HL-60 (cell line): ENCODE data around the gene TNIP1.

ENCODE experiments used
- DNase-seq, 2 experiments: peaks; one replicate each; pipeline ENCODE4 v3.0.0-alpha.2; 2010 to 2020; ENCODE audit warnings: low read depth in 1 of 2, low spot score in 1 of 2
- H3K27ac ChIP-seq: fragments of 250-450 bp; sonication (Bioruptor Pico); replicated peaks from 2 replicates; pipeline ENCODE4 v1.5.1; 2020; ENCODE audit warnings: mild to moderate bottlenecking, moderate library complexity
- H3K27me3 ChIP-seq: fragments of 250-450 bp; sonication (Bioruptor Pico); 2 replicates; pipeline ENCODE4 v1.5.1; 2021; ENCODE audit warnings: mild to moderate bottlenecking, moderate library complexity; ENCODE audit not compliant: insufficient read depth, poor library complexity, severe bottlenecking
- H3K4me3 ChIP-seq: replicated peaks from 2 replicates; pipeline ENCODE4 v1.5.1; 2011; ENCODE audit warnings: mild to moderate bottlenecking, control low read depth, low read length; ENCODE audit not compliant: insufficient read depth
- GABPA ChIP-seq: IDR thresholded peaks from 2 replicates; pipeline ENCODE4 v1.6.1; 2012; ENCODE audit warnings: low read depth
- POLR2AphosphoS5 ChIP-seq: IDR thresholded peaks from 2 replicates; pipeline ENCODE4 v1.6.1; 2012; ENCODE audit warnings: low read depth
- REST ChIP-seq: IDR thresholded peaks from 2 replicates; pipeline ENCODE4 v1.6.1; 2012; ENCODE audit warnings: low read depth; ENCODE audit not compliant: insufficient replicate concordance
- SPI1 ChIP-seq: IDR thresholded peaks from 2 replicates; pipeline ENCODE4 v1.6.1; 2012; ENCODE audit warnings: low read depth, mild to moderate bottlenecking, borderline replicate concordance
- TF ChIP-seq, protein P1 (sequence below): IDR thresholded peaks from one replicate; pipeline ENCODE4 v1.5.1; 2011; ENCODE audit warnings: low read length, control low read depth, inconsistent platforms; ENCODE audit not compliant: insufficient read depth

The TNIP1 gene

DNA sequence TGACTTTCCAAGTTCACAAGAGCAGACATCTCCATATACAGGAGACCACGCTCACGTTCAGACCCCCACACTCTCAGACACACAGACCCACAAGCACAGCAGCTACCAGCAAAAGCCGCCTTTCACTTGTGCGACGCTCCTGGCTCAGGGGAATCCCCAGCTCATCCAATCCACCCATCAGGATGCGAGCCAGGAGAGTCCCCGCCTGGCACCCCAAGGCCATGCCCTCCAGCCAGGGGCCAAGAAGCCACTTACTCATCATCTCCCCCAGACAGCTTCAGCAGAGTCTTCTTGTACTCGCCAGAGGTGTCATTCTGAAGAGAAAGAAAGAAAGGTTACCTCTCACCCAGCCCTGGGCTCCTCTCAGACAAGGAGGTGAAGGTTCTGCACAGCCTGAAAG lies 47.1 kb upstream of the TNIP1 start:
- TF ChIP-seq REST (no peak), POLR2AphosphoS5 (no peak), GABPA (no peak), SPI1 (no peak)
- TF ChIP-seq, protein P1, sequence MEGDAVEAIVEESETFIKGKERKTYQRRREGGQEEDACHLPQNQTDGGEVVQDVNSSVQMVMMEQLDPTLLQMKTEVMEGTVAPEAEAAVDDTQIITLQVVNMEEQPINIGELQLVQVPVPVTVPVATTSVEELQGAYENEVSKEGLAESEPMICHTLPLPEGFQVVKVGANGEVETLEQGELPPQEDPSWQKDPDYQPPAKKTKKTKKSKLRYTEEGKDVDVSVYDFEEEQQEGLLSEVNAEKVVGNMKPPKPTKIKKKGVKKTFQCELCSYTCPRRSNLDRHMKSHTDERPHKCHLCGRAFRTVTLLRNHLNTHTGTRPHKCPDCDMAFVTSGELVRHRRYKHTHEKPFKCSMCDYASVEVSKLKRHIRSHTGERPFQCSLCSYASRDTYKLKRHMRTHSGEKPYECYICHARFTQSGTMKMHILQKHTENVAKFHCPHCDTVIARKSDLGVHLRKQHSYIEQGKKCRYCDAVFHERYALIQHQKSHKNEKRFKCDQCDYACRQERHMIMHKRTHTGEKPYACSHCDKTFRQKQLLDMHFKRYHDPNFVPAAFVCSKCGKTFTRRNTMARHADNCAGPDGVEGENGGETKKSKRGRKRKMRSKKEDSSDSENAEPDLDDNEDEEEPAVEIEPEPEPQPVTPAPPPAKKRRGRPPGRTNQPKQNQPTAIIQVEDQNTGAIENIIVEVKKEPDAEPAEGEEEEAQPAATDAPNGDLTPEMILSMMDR, result no peak
- DNase-seq, result no peak
- Histone ChIP-seq H3K4me3 (no peak overlapping the region), H3K27ac (no peak overlapping the region), H3K27me3 (no peaks in the 10 kb centered on the region)

DNA sequence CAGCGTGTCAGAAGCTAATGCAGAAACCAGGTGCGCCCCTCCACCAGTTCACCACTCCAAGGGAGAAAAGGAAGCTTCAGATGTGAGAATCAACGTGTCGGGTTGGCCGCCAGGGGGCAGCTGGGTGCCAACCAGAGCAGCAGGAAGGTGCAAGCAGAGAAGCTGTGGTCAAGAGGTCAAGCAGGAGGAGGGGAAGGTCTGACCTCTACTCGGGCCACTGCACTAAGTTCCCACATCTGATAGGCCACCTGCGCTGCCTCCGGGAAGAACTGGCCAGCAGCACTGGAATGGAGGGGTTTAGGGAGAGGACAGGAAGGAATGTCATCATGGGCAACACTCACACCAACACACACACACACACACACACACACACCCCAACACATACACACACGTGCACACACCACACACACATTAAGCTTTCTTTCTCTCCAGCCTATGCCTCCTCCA lies 45.4 kb upstream of the TNIP1 start:
- Histone ChIP-seq H3K4me3 (no peak overlapping the region), H3K27ac (peak overlapping the region; percentile 50), H3K27me3 (no peaks in the 10 kb centered on the region)
- peak; percentile 57 to 72 for DNase-seq
- TF ChIP-seq SPI1 (no peak), GABPA (no peak), REST (no peak), POLR2AphosphoS5 (no peak)
- TF ChIP-seq, protein P1, result peak; percentile 46

- DNase-seq, result peak; percentile 36 to 76
- Histone ChIP-seq H3K4me3 (no peak overlapping the region), H3K27me3 (no peaks in the 10 kb centered on the region), H3K27ac (peak overlapping the region; percentile 50)
- TF ChIP-seq SPI1 (peak; percentile 90), POLR2AphosphoS5 (no peak), REST (no peak), GABPA (no peak)
- TF ChIP-seq, protein P1, result no peak
Observed at GRCh38 chr5:151125421-151125820, 44.6 kb upstream of the TNIP1 start.
